Erythroblast (primary cell): Measurements from ENCODE around the gene SMAD9.

Experiments
- DNase-seq, 2 experiments: peaks; one replicate each; lab custom pipeline; 2025; lab: John Stamatoyannopoulos, UW
- GATA1 ChIP-seq: IDR thresholded peaks from 2 replicates; pipeline ENCODE4 v1.6.1; 2011; ENCODE audit warnings: low read depth, mild to moderate bottlenecking, control low read depth, low read length, moderate library complexity
- POLR2A ChIP-seq: IDR thresholded peaks from 2 replicates; pipeline ENCODE4 v1.6.1; 2011; ENCODE audit warnings: mild to moderate bottlenecking, low read length

Gene SMAD9

GRCh38 chr13:36870050-36870692 lies 49.9 kb downstream of the SMAD9 start:
- TF ChIP-seq GATA1 (no peak), POLR2A (no peak)
- DNase-seq = no peak

GRCh38 chr13:36866232-36866631 lies 53.8 kb downstream of the SMAD9 start:
- no peak for TF ChIP-seq GATA1
- no peak for DNase-seq

- no peak for TF ChIP-seq POLR2A
- no peak for TF ChIP-seq GATA1
Observed at GRCh38 chr13:36865265-36865664, 54.8 kb downstream of the SMAD9 start.

GRCh38 chr13:36862722-36863121 lies 57.3 kb downstream of the SMAD9 start:
- TF ChIP-seq GATA1 (no peak), POLR2A (no peak)
- no peak for DNase-seq

More at GRCh38 chr13:36865265-36865664, 54.8 kb downstream of the SMAD9 start:
- no peak for DNase-seq

DNA sequence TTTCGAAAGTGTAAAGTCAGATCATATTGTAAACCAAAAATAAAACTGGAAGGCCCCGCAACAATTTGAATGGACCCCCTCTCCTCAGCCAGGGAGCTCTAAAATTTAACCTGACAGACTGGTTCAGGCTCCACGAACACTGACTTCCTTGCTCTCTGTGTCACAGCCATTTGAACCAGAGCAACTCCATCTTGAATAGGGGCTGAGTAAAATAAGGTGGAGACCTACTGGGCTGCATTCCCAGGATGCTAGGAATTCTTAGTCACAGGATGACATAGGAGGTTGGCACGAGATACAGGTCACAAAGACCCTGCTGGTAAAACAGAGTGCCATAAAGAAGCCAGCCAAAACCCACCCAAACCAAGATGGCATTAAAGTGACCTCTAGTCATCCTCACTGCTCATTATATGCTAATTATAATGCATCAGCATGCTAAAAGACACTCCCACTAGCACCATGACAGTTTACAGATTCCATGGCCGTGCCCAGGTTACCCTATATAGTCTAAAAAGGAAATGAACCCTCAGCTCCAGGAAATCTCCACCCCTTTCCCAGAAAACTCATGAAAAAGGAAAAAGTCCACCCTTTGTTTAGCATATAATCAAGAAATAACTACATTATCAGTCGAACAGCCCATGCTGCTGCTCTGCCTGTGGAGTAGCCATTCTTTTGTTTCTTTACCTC lies 57.9 kb downstream of the SMAD9 start:
- TF ChIP-seq GATA1 (no peak), POLR2A (no peak)
- peak; percentile 8 to 9 for DNase-seq

GRCh38 chr13:36859259-36859658 lies 60.8 kb downstream of the SMAD9 start:
- DNase-seq = no peak
- no peak for TF ChIP-seq POLR2A
- TF ChIP-seq GATA1 = no peak

GRCh38 chr13:36858290-36858689 lies 61.7 kb downstream of the SMAD9 start:
- no peak for TF ChIP-seq GATA1
- TF ChIP-seq POLR2A = no peak
- DNase-seq = peak; percentile 64 to 68

GRCh38 chr13:36857253-36857652 lies 62.8 kb downstream of the SMAD9 start:
- TF ChIP-seq GATA1 (no peak), POLR2A (peak; percentile 24)
- DNase-seq = peak; percentile 60 to 79

- no peak for TF ChIP-seq GATA1
- no peak for TF ChIP-seq POLR2A
- peak; percentile 37 to 50 for DNase-seq
Observed at GRCh38 chr13:36850790-36851438, 69.1 kb downstream of the SMAD9 start.

DNA sequence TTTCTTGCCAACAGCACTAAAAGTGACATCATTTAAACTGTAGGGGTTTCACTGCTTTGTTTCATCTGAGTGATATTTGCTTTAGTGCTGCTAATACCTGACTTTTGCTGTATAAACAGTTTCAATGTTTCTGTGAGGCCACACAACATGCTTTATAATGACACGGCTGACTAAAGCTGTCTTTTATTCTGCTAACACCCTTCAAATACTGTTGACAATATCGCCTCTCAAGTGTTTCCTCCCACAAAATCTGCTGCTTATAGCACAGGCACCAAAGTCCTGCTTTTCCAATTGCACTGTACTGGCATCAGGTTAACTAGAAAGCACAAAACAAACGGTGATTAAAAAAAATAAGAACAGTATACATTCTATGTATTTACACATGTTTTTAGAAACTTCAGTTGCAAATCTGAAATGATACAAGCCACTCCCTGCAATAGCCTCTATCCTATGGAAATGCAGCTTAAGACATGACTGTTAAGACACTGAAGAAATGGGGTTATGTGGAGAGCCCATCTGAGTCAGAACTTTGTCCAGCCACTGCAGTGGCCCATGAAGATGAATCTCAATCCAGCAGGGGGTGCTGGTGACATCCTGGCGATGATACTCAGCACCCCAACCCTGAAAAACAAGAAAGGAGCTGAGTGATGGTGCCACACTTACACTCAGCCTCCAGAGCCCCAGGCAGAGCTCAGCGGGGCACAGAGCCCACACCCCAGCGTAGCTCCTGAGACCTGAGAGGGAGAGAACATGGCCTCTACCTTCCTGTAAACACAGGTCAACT lies 71.6 kb downstream of the SMAD9 start:
- TF ChIP-seq GATA1 = no peak
- TF ChIP-seq POLR2A = no peak
- peak; percentile 43 to 45 for DNase-seq

DNA sequence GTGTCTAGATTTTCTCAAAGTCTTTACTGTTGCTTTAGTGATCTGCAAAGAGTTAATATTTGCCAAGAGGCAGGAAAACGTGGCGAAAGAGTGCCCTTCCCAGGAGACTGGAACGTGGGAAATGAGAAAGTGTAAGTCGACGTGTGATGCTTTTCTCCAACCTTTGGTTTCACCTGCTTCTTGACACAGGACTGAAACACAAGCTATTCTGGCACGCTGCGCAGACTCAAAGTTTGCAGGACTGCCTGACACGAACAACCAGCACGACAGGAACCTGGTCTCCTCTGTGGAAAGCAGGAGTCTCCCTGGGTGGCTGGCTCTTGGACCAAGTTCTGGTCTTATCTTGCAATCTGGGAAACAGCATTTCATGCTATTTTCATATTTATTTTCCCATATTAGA lies 72.4 kb downstream of the SMAD9 start:
- no peak for DNase-seq

DNA sequence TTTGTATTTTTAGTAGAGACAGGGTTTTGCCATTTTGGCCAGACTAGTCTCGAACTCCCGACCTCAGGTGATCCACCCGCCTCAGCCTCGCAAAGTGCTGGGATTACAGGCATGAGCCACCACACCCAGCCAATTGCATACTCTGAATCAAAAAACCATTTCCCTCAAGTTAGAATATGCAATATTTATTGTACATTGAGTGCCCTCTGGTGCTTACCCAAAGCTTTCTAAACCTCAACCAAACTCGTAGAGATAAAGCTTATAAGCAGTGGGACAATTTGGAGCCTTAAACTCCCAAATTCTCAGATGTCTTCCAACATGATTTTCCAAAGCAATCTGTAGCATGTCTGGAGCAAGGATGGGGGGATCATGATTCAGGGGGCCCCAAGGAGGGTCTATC lies 78.6 kb downstream of the SMAD9 start:
- DNase-seq = peak in 1 of 2 experiments; percentile 4
- no peak for TF ChIP-seq GATA1
- TF ChIP-seq POLR2A = no peak

More for the DNA sequence above, 72.4 kb downstream of the SMAD9 start:
- no peak for TF ChIP-seq GATA1
- no peak for TF ChIP-seq POLR2A

- no peak for DNase-seq
- TF ChIP-seq POLR2A = no peak
- TF ChIP-seq GATA1 = no peak
Observed at GRCh38 chr13:36840718-36841250, 79.3 kb downstream of the SMAD9 start.
